Measurements from ENCODE around the gene KCNK2. TPM values are rescaled to one million over a fixed set of nuclear protein-coding genes. Genes with fewer than 3 reads are reported as not detected.

Gene KCNK2
- polyA plus RNA-seq, 3 donors, result 0.01 to 2.7 (median 0.28) TPM

- 2 to 4% (median 3%) methylated on average over 25 of the region's 25 CpGs for WGBS, 3 donors
- H3K27ac ChIP-seq (ENCODE audit: low read depth, low read length), result no peak overlapping the region
Measured at GRCh38 chr1:215083383-215083961, 935 bp downstream of the KCNK2 start.

- no peak overlapping the region for H3K27ac ChIP-seq (ENCODE audit: low read depth, low read length)
Measured at GRCh38 chr1:215084621-215085020, 2.1 kb downstream of the KCNK2 start.

- WGBS, 3 donors, result 73 to 78% (median 75%) methylated on average over 2 of the region's 2 CpGs
- H3K27ac ChIP-seq (ENCODE audit: low read depth, low read length), result no peak overlapping the region
Measured at GRCh38 chr1:215087603-215088002, 5.1 kb downstream of the KCNK2 start.

GRCh38 chr1:215094381-215094780 lies 11.8 kb downstream of the KCNK2 start:
- H3K27ac ChIP-seq (ENCODE audit: low read depth, low read length), result no peak overlapping the region
- 18 to 36% (median 34%) methylated on average over 1 of the region's 1 CpG for WGBS, 3 donors

- 68 to 75% (median 75%) methylated on average over 5 of the region's 5 CpGs for WGBS, 3 donors
- H3K27ac ChIP-seq (ENCODE audit: low read depth, low read length), result no peak overlapping the region
Measured at GRCh38 chr1:215095524-215095923, 13.0 kb downstream of the KCNK2 start.

- WGBS, 3 donors, result 60 to 80% (median 77%) methylated on average over 3 of the region's 3 CpGs
- H3K27ac ChIP-seq (ENCODE audit: low read depth, low read length), result no peak overlapping the region
Measured at GRCh38 chr1:215101511-215101910, 19.0 kb downstream of the KCNK2 start.

GRCh38 chr1:215104283-215104682 lies 21.7 kb downstream of the KCNK2 start:
- WGBS, 3 donors, result 45 to 58% (median 46%) methylated on average over 3 of the region's 3 CpGs

GRCh38 chr1:215106067-215106466 lies 23.5 kb downstream of the KCNK2 start:
- WGBS, 3 donors, result 87 to 90% (median 89%) methylated on average over 2 of the region's 2 CpGs

More at GRCh38 chr1:215104283-215104682, 21.7 kb downstream of the KCNK2 start:
- no peak overlapping the region for H3K27ac ChIP-seq (ENCODE audit: low read depth, low read length)

GRCh38 chr1:215109171-215109570 lies 26.6 kb downstream of the KCNK2 start:
- 62 to 85% (median 79%) methylated on average over 5 of the region's 5 CpGs for WGBS, 3 donors

More at GRCh38 chr1:215106067-215106466, 23.5 kb downstream of the KCNK2 start:
- no peak overlapping the region for H3K27ac ChIP-seq (ENCODE audit: low read depth, low read length)

GRCh38 chr1:215111916-215112315 lies 29.4 kb downstream of the KCNK2 start:
- no peak overlapping the region for H3K27ac ChIP-seq (ENCODE audit: low read depth, low read length)
- WGBS, 3 donors, result 77 to 86% (median 80%) methylated on average over 3 of the region's 3 CpGs

More at GRCh38 chr1:215109171-215109570, 26.6 kb downstream of the KCNK2 start:
- H3K27ac ChIP-seq (ENCODE audit: low read depth, low read length), result no peak overlapping the region

GRCh38 chr1:215113776-215114153 lies 31.2 kb downstream of the KCNK2 start:
- no peak overlapping the region for H3K27ac ChIP-seq (ENCODE audit: low read depth, low read length)
- WGBS, 3 donors, result 82 to 90% (median 83%) methylated on average over 3 of the region's 3 CpGs

GRCh38 chr1:215114154-215114933 lies 31.8 kb downstream of the KCNK2 start:
- no peak overlapping the region for H3K27ac ChIP-seq (ENCODE audit: low read depth, low read length)

GRCh38 chr1:215115760-215116159 lies 33.2 kb downstream of the KCNK2 start:
- H3K27ac ChIP-seq (ENCODE audit: low read depth, low read length), result no peak overlapping the region
- 94 to 95% (median 95%) methylated on average over 1 of the region's 1 CpG for WGBS, 3 donors

More at GRCh38 chr1:215114154-215114933, 31.8 kb downstream of the KCNK2 start:
- 57 to 65% (median 57%) methylated on average over 2 of the region's 2 CpGs for WGBS, 3 donors

GRCh38 chr1:215118081-215118480 lies 35.5 kb downstream of the KCNK2 start:
- no peak overlapping the region for H3K27ac ChIP-seq (ENCODE audit: low read depth, low read length)
- 56 to 66% (median 57%) methylated on average over 1 of the region's 1 CpG for WGBS, 3 donors

GRCh38 chr1:215119056-215119455 lies 36.5 kb downstream of the KCNK2 start:
- H3K27ac ChIP-seq (ENCODE audit: low read depth, low read length), result no peak overlapping the region

- H3K27ac ChIP-seq (ENCODE audit: low read depth, low read length), result no peak overlapping the region
- WGBS, 3 donors, result 46 to 65% (median 64%) methylated on average over 3 of the region's 3 CpGs
Measured at GRCh38 chr1:215119719-215120365, 37.3 kb downstream of the KCNK2 start.

- no peak overlapping the region for H3K27ac ChIP-seq (ENCODE audit: low read depth, low read length)
Measured at GRCh38 chr1:215128504-215128903, 46.0 kb downstream of the KCNK2 start.

- H3K27ac ChIP-seq (ENCODE audit: low read depth, low read length), result no peak overlapping the region
Measured at GRCh38 chr1:215131291-215131690, 48.8 kb downstream of the KCNK2 start.

- WGBS, 3 donors, result 41 to 82% (median 73%) methylated on average over 2 of the region's 2 CpGs
Measured at GRCh38 chr1:215132156-215132555, 49.6 kb downstream of the KCNK2 start.

GRCh38 chr1:215133532-215133931 lies 51.0 kb downstream of the KCNK2 start:
- no peak overlapping the region for H3K27ac ChIP-seq (ENCODE audit: low read depth, low read length)
- 31 to 84% (median 83%) methylated on average over 1 of the region's 1 CpG for WGBS, 3 donors

More at GRCh38 chr1:215132156-215132555, 49.6 kb downstream of the KCNK2 start:
- no peak overlapping the region for H3K27ac ChIP-seq (ENCODE audit: low read depth, low read length)

All from adipose tissue (tissue), 3 donors.